K562 (cell line): Measurements from ENCODE around the gene ARF4. TPM values are rescaled to one million over a fixed set of nuclear protein-coding genes. Genes with fewer than 3 reads are reported as not detected.

Source experiments
- ARID2 ChIP-seq: fragments of 450-650 bp; IDR thresholded peaks from 2 replicates; pipeline ENCODE4 v1.6.1; 2017; ENCODE audit warnings: antibody characterized with exemption, mild to moderate bottlenecking
- BACH1 ChIP-seq: fragments of 200-800 bp; sonication (Bioruptor generic); IDR thresholded peaks from 2 replicates; pipeline ENCODE4 v1.6.1; 2016; ENCODE audit warnings: missing genetic modification characterization, missing compliant biosample characterization
- BHLHE40 ChIP-seq: IDR thresholded peaks from 2 replicates; pipeline ENCODE4 v1.6.1; 2011; ENCODE audit warnings: low read length, improper control_type of control experiment
- DMBX1 ChIP-seq: fragments of 250-450 bp; sonication (Bioruptor Pico); IDR thresholded peaks from 2 replicates; pipeline ENCODE4 v1.8.0; 2022; ENCODE audit warnings: inconsistent platforms, mild to moderate bottlenecking, moderate library complexity, borderline replicate concordance
- E2F6 ChIP-seq, 2 experiments: IDR thresholded peaks; 2 replicates each; pipeline ENCODE4 v1.6.1; 2011; ENCODE audit warnings: borderline replicate concordance in 1 of 2, control low read depth in 1 of 2, low read depth in 1 of 2, low read length in 1 of 2, mild to moderate bottlenecking in 1 of 2, mixed read lengths in 1 of 2, moderate library complexity in 1 of 2; ENCODE audit not compliant: insufficient read depth in 1 of 2, insufficient read length in 1 of 2, poor library complexity in 1 of 2, severe bottlenecking in 1 of 2; ENCODE audit errors: extremely low read depth in 1 of 2
- IRF1 ChIP-seq: sonication (generic); formaldehyde crosslinking; IDR thresholded peaks from 2 replicates; pipeline ENCODE4 v1.8.0; 2022; ENCODE audit warnings: missing genetic modification reagents, mild to moderate bottlenecking, borderline replicate concordance
- KAT8 ChIP-seq: fragments of 450-650 bp; IDR thresholded peaks from 2 replicates; pipeline ENCODE4 v1.6.1; 2016; ENCODE audit warnings: low read depth, mild to moderate bottlenecking
- MAFG ChIP-seq: fragments of 450-650 bp; conservative IDR thresholded peaks from 2 replicates; pipeline ENCODE4 v1.6.1; 2016; ENCODE audit warnings: missing genetic modification characterization, missing compliant biosample characterization
- NCOR1 ChIP-seq: fragments of 450-650 bp; IDR thresholded peaks from 2 replicates; pipeline ENCODE4 v1.6.1; 2016; ENCODE audit warnings: mild to moderate bottlenecking, moderate library complexity
- NR2C1 ChIP-seq, 2 experiments: fragments of 450-650 bp; IDR thresholded peaks; 2 replicates each; pipeline ENCODE4 v1.6.1; 2017; ENCODE audit warnings: mild to moderate bottlenecking in 2 of 2, antibody characterized with exemption in 1 of 2, inconsistent platforms in 1 of 2, missing compliant biosample characterization in 1 of 2, missing genetic modification characterization in 1 of 2
- NR2F6 ChIP-seq: fragments of 450-650 bp; formaldehyde crosslinking; IDR thresholded peaks from 2 replicates; pipeline ENCODE4 v1.4.0; 2020; ENCODE audit warnings: mild to moderate bottlenecking
- NUFIP1 ChIP-seq: fragments of 450-650 bp; IDR thresholded peaks from 2 replicates; pipeline ENCODE4 v1.6.1; 2018; ENCODE audit not compliant: partially characterized antibody
- POLR2AphosphoS5 ChIP-seq: IDR thresholded peaks from 2 replicates; pipeline ENCODE4 v1.6.1; 2011; ENCODE audit warnings: mild to moderate bottlenecking, low read depth, low read length, moderate library complexity; ENCODE audit not compliant: control insufficient read depth, insufficient read depth
- SIRT6 ChIP-seq: IDR thresholded peaks from one replicate; pipeline ENCODE4 v1.6.1; 2012; ENCODE audit warnings: low read depth, mild to moderate bottlenecking, control low read depth, inconsistent platforms, low read length, moderate library complexity
- SIX5 ChIP-seq, 2 experiments: IDR thresholded peaks; 2 replicates each; pipeline ENCODE4 v1.6.1; 2011; ENCODE audit warnings: low read length in 2 of 2, borderline replicate concordance in 1 of 2, low read depth in 1 of 2, mild to moderate bottlenecking in 1 of 2, moderate library complexity in 1 of 2; ENCODE audit not compliant: insufficient read depth in 1 of 2
- SMAD4 ChIP-seq: fragments of 250-450 bp; sonication (Bioruptor Pico); conservative IDR thresholded peaks from 2 replicates; pipeline ENCODE4 v1.8.0; 2021; ENCODE audit warnings: inconsistent platforms, mild to moderate bottlenecking, moderate library complexity
- TRIM28 ChIP-seq: fragments of 450-650 bp; IDR thresholded peaks from 2 replicates; pipeline ENCODE4 v1.6.1; 2017
- XRCC5 ChIP-seq: fragments of 200-400 bp; formaldehyde crosslinking; IDR thresholded peaks from 2 replicates; pipeline ENCODE4 v1.6.1; 2017; ENCODE audit warnings: low read depth, mild to moderate bottlenecking, low read length
- ZMIZ1 ChIP-seq, 2 experiments: fragments of 150-350 bp in 1 of 2; IDR thresholded peaks; 2 replicates each; pipeline ENCODE4 v1.6.1; 2012 to 2016; ENCODE audit warnings: low read depth in 2 of 2, low read length in 2 of 2, mild to moderate bottlenecking in 1 of 2, moderate library complexity in 1 of 2
- ZNF133 ChIP-seq: fragments of 250-450 bp; sonication (Bioruptor Pico); IDR thresholded peaks from 2 replicates; pipeline ENCODE4 v1.4.0; 2020; ENCODE audit warnings: mild to moderate bottlenecking
- ZNF253 ChIP-seq: fragments of 250-450 bp; sonication (Bioruptor Pico); conservative IDR thresholded peaks from 2 replicates; pipeline ENCODE4 v1.6.1; 2021; ENCODE audit warnings: mild to moderate bottlenecking
- polyA plus RNA-seq, 8 experiments: library from polyadenylated mRNA; depleted of rRNA in 4 of 8; stranded (reverse) in 5 of 8; unstranded in 3 of 8; fragments of >200 nt; fragmentation: Nextera tagmentation in 2 of 8; fragmentation: Illumina TruSeq in 1 of 8; extraction: Ambion mirVana in 2 of 8; extraction: Trizol in 1 of 8; gene quantifications; 2 replicates each; pipeline versions ENCODE4 v1.2.1 to v1.2.3, GENCODE V29; 2011 to 2014; ENCODE audit warnings: inconsistent platforms in 1 of 8, missing spikeins in 1 of 8
- total RNA-seq, 7 experiments: library from RNA; depleted of rRNA in 6 of 7; stranded (reverse); fragments of >200 nt in 6 of 7; fragmentation: Illumina TruSeq in 2 of 7; extraction: Trizol in 2 of 7; gene quantifications; 2 replicates each; pipeline versions ENCODE4 v1.2.1 to v1.2.3, GENCODE V29; 2011 to 2021; ENCODE audit warnings: low replicate concordance in 1 of 7

Gene ARF4
- total and polyA plus RNA-seq, 9 of the 15 experiments (the other 6 are each of a cell fraction or from before 2014, with no cell fraction given), result 41.1 to 273 (median 83.8) TPM

- TF ChIP-seq SIRT6 (no peak), ZMIZ1 (IDR thresholded peaks at IDR 0.05; ENCODE audit: low read depth in 2 of 2, low read length in 2 of 2) (no peak), BACH1 (tag) (peak; percentile 48; the same call in 1 of the 2 replicates), NCOR1 (peak; percentile 55), KAT8 (no peak), XRCC5 (no peak), ZNF133 (no peak), DMBX1 (CRISPR knock-in tag) (peak; percentile 87), IRF1 (CRISPR knock-in tag) (peak; percentile 63; the same call in 1 of the 2 replicates), NR2C1 (IDR thresholded peaks at IDR 0.05) (peak; percentile 94), NR2C1 (tag; IDR thresholded peaks at IDR 0.05) (peak; percentile 95), TRIM28 (peak; percentile 57; the same call in 1 of the 2 replicates), BHLHE40 (peak; percentile 86), SMAD4 (CRISPR knock-in tag) (peak; percentile 85), POLR2AphosphoS5 (peak; percentile 81), NR2F6 (CRISPR knock-in tag) (no peak), NUFIP1 (peak; percentile 65), MAFG (tag) (no peak), SIX5 (IDR thresholded peaks at IDR 0.05; ENCODE audit: borderline replicate concordance in 1 of 2, insufficient read depth in 1 of 2, low read depth in 1 of 2, low read length in 2 of 2) (0 out of 4 replicates have a peak, but pooled peaks of 1 of the 2 experiments have one; percentile 14), E2F6 (IDR thresholded peaks at IDR 0.05; ENCODE audit: borderline replicate concordance in 1 of 2, extremely low read depth in 1 of 2, insufficient read depth in 1 of 2, insufficient read length in 1 of 2, low read depth in 1 of 2, low read length in 1 of 2, poor library complexity in 1 of 2, severe bottlenecking in 1 of 2) (peak; percentile 88 to 93), ZNF253 (CRISPR knock-in tag) (no peak), ARID2 (no peak)
Measured at GRCh38 chr3:57555738-57556458, 41.2 kb downstream of the ARF4 start, which contains the start of gene PDE12 (continued).
